ENCODE data around the gene PPFIA3. TPM values are rescaled to one million over a fixed set of nuclear protein-coding genes. Genes with fewer than 3 reads are reported as not detected.

PPFIA3 gene
- total and polyA plus RNA-seq, 2 experiments from 2014 or later: 25.4 to 29.7 TPM

DNA sequence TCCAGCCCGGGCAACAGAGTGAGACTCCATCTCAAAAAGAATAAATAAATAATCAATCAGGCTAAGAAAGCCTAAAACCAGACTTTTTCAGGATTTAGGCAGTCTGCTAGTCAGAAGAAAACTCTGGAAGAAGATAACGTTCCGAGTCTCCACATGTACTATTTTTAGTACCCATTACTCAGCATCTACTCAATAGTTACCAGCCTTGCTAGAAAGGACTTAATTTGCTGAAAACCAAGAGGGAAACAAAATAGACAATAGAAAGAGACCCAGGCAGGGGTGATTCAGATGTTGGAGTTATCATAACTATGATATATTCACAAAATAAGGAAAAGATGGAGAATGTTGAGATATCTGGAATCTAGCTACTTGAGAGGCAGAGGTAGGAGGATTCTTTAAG is 8.8 kb upstream of the PPFIA3 start:
- Mint-ChIP-seq H3K27me3 (ENCODE audit: insufficient read depth, low read depth, poor library complexity) (peaks cover 24% of the 10 kb centered on the region), H3K4me1 (peaks cover 24% of the 10 kb centered on the region), H3K9me3 (no peaks in the 10 kb centered on the region; the same call in 2 of the 3 replicates), H3K36me3 (ENCODE audit: low read depth) (peaks cover 37% of the 10 kb centered on the region), H3K4me3 (no peak overlapping the region), H3K27ac (no peak overlapping the region)
- Histone ChIP-seq H3K36me3 (ENCODE audit: insufficient read depth) (0 out of 2 replicates have a peak, but pooled peaks cover 10% of the 10 kb centered on the region), H2AFZ (no peak overlapping the region), H3F3A (replicated peaks; ENCODE audit: low read depth) (peaks cover 30% of the 10 kb centered on the region), H3K4me2 (no peak overlapping the region), H3K9me2 (ENCODE audit: insufficient read depth) (no peaks in the 10 kb centered on the region), H3K4me3 (no peak overlapping the region), H3K27ac (ENCODE audit: low read depth) (no peak overlapping the region), H3K4me1 (ENCODE audit: insufficient read depth) (peaks cover 4% of the 10 kb centered on the region; the same call in 1 of the 2 replicates), H4K20me1 (replicated peaks; ENCODE audit: insufficient read depth) (peaks cover 28% of the 10 kb centered on the region; the same call in 1 of the 2 replicates), H3K79me2 (replicated peaks; ENCODE audit: insufficient read depth) (no peaks in the 10 kb centered on the region), H3K27me3 (ENCODE audit: insufficient read depth) (peaks cover 5% of the 10 kb centered on the region; the same call in 1 of the 2 replicates)
- no peak for ATAC-seq
- DNase-seq (ENCODE audit: low spot score): no peak
- TF ChIP-seq EZH2phosphoT487 (IDR thresholded peaks at IDR 0.05; ENCODE audit: unreplicated experiment): no peak
- no peak for TF ChIP-seq NANOG (IDR thresholded peaks at IDR 0.05; ENCODE audit: borderline replicate concordance)
- TF ChIP-seq ZNF114 (CRISPR knock-in tag; IDR thresholded peaks at IDR 0.05): no peak
- TF ChIP-seq REST (IDR thresholded peaks at IDR 0.05; ENCODE audit: unreplicated experiment): no peak
- TF ChIP-seq ETS1 (IDR thresholded peaks at IDR 0.05): no peak
- TF ChIP-seq CTCF (conservative IDR thresholded peaks at IDR 0.05; ENCODE audit: low read depth in 2 of 2): no peak
- no peak for TF ChIP-seq STAT1 (IDR thresholded peaks at IDR 0.05; ENCODE audit: unreplicated experiment)
- TF ChIP-seq EZH2 (IDR thresholded peaks at IDR 0.05; ENCODE audit: low read depth, unreplicated experiment): no peak
- TF ChIP-seq, protein P1, sequence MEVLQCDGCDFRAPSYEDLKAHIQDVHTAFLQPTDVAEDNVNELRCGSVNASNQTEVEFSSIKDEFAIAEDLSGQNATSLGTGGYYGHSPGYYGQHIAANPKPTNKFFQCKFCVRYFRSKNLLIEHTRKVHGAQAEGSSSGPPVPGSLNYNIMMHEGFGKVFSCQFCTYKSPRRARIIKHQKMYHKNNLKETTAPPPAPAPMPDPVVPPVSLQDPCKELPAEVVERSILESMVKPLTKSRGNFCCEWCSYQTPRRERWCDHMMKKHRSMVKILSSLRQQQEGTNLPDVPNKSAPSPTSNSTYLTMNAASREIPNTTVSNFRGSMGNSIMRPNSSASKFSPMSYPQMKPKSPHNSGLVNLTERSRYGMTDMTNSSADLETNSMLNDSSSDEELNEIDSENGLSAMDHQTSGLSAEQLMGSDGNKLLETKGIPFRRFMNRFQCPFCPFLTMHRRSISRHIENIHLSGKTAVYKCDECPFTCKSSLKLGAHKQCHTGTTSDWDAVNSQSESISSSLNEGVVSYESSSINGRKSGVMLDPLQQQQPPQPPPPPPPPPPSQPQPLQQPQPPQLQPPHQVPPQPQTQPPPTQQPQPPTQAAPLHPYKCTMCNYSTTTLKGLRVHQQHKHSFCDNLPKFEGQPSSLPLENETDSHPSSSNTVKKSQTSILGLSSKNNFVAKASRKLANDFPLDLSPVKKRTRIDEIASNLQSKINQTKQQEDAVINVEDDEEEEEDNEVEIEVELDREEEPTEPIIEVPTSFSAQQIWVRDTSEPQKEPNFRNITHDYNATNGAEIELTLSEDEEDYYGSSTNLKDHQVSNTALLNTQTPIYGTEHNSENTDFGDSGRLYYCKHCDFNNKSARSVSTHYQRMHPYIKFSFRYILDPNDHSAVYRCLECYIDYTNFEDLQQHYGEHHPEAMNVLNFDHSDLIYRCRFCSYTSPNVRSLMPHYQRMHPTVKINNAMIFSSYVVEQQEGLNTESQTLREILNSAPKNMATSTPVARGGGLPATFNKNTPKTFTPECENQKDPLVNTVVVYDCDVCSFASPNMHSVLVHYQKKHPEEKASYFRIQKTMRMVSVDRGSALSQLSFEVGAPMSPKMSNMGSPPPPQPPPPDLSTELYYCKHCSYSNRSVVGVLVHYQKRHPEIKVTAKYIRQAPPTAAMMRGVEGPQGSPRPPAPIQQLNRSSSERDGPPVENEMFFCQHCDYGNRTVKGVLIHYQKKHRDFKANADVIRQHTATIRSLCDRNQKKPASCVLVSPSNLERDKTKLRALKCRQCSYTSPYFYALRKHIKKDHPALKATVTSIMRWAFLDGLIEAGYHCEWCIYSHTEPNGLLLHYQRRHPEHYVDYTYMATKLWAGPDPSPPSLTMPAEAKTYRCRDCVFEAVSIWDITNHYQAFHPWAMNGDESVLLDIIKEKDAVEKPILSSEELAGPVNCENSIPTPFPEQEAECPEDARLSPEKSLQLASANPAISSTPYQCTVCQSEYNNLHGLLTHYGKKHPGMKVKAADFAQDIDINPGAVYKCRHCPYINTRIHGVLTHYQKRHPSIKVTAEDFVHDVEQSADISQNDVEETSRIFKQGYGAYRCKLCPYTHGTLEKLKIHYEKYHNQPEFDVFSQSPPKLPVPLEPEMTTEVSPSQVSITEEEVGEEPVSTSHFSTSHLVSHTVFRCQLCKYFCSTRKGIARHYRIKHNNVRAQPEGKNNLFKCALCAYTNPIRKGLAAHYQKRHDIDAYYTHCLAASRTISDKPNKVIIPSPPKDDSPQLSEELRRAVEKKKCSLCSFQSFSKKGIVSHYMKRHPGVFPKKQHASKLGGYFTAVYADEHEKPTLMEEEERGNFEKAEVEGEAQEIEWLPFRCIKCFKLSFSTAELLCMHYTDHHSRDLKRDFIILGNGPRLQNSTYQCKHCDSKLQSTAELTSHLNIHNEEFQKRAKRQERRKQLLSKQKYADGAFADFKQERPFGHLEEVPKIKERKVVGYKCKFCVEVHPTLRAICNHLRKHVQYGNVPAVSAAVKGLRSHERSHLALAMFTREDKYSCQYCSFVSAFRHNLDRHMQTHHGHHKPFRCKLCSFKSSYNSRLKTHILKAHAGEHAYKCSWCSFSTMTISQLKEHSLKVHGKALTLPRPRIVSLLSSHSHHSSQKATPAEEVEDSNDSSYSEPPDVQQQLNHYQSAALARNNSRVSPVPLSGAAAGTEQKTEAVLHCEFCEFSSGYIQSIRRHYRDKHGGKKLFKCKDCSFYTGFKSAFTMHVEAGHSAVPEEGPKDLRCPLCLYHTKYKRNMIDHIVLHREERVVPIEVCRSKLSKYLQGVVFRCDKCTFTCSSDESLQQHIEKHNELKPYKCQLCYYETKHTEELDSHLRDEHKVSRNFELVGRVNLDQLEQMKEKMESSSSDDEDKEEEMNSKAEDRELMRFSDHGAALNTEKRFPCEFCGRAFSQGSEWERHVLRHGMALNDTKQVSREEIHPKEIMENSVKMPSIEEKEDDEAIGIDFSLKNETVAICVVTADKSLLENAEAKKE (CRISPR knock-in tag; IDR thresholded peaks at IDR 0.05): no peak
- TF ChIP-seq JUNB (IDR thresholded peaks at IDR 0.05; ENCODE audit: unreplicated experiment): no peak
- TF ChIP-seq CREB1 (CRISPR knock-in tag; IDR thresholded peaks at IDR 0.05; ENCODE audit: low read depth): no peak
